Measurements from ENCODE around the gene RBM38. TPM values are rescaled to one million over a fixed set of nuclear protein-coding genes. Genes with fewer than 3 reads are reported as not detected.
A peak's percentile ranks its signal among the peaks of the same experiment; 100 is the strongest.

Gene RBM38
- total RNA-seq, 1 donor from 2014 or later, result 13.9 TPM

GRCh38 chr20:57451431-57451794, 60.2 kb downstream of the RBM38 start:
- DNase-seq (ENCODE audit: low read depth in 2 of 2), result no peak

GRCh38 chr20:57451795-57452661, 60.8 kb downstream of the RBM38 start:
- no peak for DNase-seq (ENCODE audit: low read depth in 2 of 2)

- DNase-seq (ENCODE audit: low read depth in 2 of 2), result no peak
Measured at GRCh38 chr20:57455386-57455785, 64.2 kb downstream of the RBM38 start.

GRCh38 chr20:57456116-57456515, 64.9 kb downstream of the RBM38 start:
- no peak for DNase-seq (ENCODE audit: low read depth in 2 of 2)

- peak; percentile 11 to 14 for DNase-seq (ENCODE audit: low read depth in 2 of 2)
Measured at GRCh38 chr20:57457243-57458095, 66.3 kb downstream of the RBM38 start.

- no peak for DNase-seq (ENCODE audit: low read depth in 2 of 2)
Measured at GRCh38 chr20:57458400-57459160, 67.4 kb downstream of the RBM38 start.

Other genes with a start within 250 kb of the RBM38 start
- not detected in 2 replicates for gene BMP7, start 124.8 kb upstream of the RBM38 start, total RNA-seq
- not detected in 2 replicates for gene SPO11, start 61.6 kb upstream of the RBM38 start, total RNA-seq
- gene RAE1, start 40.1 kb upstream of the RBM38 start, total RNA-seq, result 17.2 and 22.6 TPM in 2 replicates
- not detected in 2 replicates for gene CTCFL, start 133.7 kb downstream of the RBM38 start, total RNA-seq
- not detected in 2 replicates for gene PCK1, start 169.7 kb downstream of the RBM38 start, total RNA-seq
- gene ZBP1, start 229.0 kb downstream of the RBM38 start, total RNA-seq, result not detected in 2 replicates

Data from dermis microvascular lymphatic vessel endothelial cell (primary cell).